ENCODE data around the gene RSU1. TPM values are rescaled to one million over a fixed set of nuclear protein-coding genes. Genes with fewer than 3 reads are reported as not detected.

The RSU1 gene
- total RNA-seq, 1 experiment from 2014 or later = 54.4 TPM

DNA sequence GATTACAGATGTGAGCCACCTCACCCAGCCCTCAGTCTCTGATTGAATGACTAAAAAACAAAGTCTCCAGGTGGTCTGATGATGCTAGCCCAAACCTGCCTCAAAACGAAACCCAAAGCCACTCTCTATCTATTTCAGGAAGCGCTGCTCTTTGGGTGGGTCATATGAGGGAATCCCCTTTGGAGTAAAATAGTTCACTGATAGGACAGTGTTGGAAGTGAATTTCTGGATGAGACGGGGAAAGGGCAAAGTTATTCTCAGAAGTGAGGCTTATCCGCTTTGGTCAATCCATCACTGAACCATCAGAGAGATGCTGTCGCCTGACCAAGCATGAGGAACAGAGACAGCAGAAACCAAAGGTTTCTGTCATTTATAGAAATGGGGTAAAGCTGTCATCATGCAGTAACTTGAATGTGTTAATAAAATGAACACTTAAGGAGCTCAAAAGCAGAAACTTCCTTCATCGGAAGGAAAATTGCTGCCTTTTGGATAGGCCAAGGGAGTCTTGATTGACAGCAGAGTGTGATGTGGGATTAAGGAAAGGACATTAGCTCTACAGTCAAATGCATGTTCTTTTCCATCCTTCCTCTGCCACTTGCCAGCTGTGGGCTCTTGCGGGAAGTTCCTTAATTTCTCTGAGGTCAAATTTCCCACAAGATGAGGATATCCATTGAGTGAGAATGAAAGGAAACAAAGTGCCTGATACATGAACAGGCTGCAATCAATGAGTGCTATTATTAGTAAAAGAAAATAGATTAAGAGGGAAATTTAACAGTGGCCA is 230.7 kb downstream of the RSU1 start:
- ChIA-PET CTCF (interaction anchor here (0.6 kb wide), 1 partner anchor 58 kb away, joined by 3 read pairs; no protein-coding TSS in a partner anchor), POLR2A (no interaction called here)
- BruUV-seq (replicated peaks) = no TSS peak
- intact Hi-C loops (cut with micrococcal nuclease) = no loop called here
- Mint-ChIP-seq H3K4me3 (ENCODE audit: unreplicated experiment) (no peak overlapping the region), H3K4me1 (ENCODE audit: insufficient read depth, unreplicated experiment) (no peaks in the 10 kb centered on the region), H3K27ac (ENCODE audit: low read depth, unreplicated experiment) (no peak overlapping the region), H3K27me3 (ENCODE audit: insufficient read depth, unreplicated experiment) (peaks cover 4% of the 10 kb centered on the region), H3K36me3 (ENCODE audit: insufficient read depth, unreplicated experiment) (peaks cover under 1% of the 10 kb centered on the region), H3K9me3 (ENCODE audit: unreplicated experiment) (no peaks in the 10 kb centered on the region)
- DNase-seq (ENCODE audit: unreplicated experiment) = no peak
- TF ChIP-seq, protein P1, sequence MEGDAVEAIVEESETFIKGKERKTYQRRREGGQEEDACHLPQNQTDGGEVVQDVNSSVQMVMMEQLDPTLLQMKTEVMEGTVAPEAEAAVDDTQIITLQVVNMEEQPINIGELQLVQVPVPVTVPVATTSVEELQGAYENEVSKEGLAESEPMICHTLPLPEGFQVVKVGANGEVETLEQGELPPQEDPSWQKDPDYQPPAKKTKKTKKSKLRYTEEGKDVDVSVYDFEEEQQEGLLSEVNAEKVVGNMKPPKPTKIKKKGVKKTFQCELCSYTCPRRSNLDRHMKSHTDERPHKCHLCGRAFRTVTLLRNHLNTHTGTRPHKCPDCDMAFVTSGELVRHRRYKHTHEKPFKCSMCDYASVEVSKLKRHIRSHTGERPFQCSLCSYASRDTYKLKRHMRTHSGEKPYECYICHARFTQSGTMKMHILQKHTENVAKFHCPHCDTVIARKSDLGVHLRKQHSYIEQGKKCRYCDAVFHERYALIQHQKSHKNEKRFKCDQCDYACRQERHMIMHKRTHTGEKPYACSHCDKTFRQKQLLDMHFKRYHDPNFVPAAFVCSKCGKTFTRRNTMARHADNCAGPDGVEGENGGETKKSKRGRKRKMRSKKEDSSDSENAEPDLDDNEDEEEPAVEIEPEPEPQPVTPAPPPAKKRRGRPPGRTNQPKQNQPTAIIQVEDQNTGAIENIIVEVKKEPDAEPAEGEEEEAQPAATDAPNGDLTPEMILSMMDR (IDR thresholded peaks at IDR 0.05; ENCODE audit: unreplicated experiment) = no peak

DNA sequence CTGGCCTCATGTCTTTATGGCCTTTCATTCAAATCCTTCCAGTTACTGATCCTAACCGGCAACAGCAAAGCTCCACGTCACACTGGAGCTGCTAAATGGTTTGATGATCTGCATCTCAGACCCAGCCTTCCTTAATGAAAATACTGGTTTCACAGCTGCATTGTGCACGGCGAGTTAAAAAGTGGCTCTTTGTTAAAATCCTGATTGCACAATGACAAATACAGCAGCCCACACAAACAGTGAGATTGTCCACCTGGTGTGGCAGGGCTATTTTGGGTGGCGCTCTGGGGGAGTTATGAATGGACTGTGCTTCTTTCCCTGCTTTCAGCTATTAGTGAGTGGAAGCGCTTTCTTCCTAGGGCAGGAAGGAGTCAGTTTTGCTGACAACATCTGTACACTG is 232.1 kb downstream of the RSU1 start:
- Mint-ChIP-seq H3K9me3 (ENCODE audit: unreplicated experiment) (no peaks in the 10 kb centered on the region), H3K4me3 (ENCODE audit: unreplicated experiment) (no peak overlapping the region), H3K27ac (ENCODE audit: low read depth, unreplicated experiment) (no peak overlapping the region), H3K36me3 (ENCODE audit: insufficient read depth, unreplicated experiment) (no peaks in the 10 kb centered on the region), H3K4me1 (ENCODE audit: insufficient read depth, unreplicated experiment) (no peaks in the 10 kb centered on the region), H3K27me3 (ENCODE audit: insufficient read depth, unreplicated experiment) (peaks cover 17% of the 10 kb centered on the region)
- CTCF ChIA-PET = interaction anchor here (0.6 kb wide), 1 partner anchor 66 kb away, joined by 5 read pairs; no protein-coding TSS in a partner anchor
- intact Hi-C loops (cut with micrococcal nuclease) = no loop called here
- TF ChIP-seq, protein P1 (IDR thresholded peaks at IDR 0.05; ENCODE audit: unreplicated experiment) = no peak
- no TSS peak for BruUV-seq (replicated peaks)
- DNase-seq (ENCODE audit: unreplicated experiment) = no peak
- POLR2A ChIA-PET = no interaction called here

DNA sequence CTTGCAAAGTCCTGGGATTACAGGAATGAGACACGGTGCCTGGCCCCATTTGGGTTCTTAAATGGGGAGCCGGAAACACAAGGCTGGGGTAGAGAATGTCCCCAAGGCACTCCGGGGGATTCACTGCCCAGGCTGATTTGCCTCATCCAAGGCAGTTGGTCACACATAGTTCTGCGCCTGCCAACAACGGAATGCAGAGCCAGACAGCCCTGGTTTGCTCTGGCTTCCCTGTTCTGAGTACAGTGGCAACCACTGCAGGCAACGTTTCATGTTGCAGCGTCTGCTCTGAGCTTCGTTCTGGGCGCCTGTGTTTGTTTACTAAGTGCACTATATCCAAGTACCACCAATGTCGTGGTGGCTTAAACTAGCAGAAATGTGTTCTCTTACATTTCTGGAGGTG is 233.8 kb downstream of the RSU1 start:
- TF ChIP-seq, protein P1 (IDR thresholded peaks at IDR 0.05; ENCODE audit: unreplicated experiment) = no peak
- H3K27ac Mint-ChIP-seq (ENCODE audit: low read depth, unreplicated experiment) = no peak overlapping the region
- no peak for DNase-seq (ENCODE audit: unreplicated experiment)
- no peaks in the 10 kb centered on the region for H3K9me3 Mint-ChIP-seq (ENCODE audit: unreplicated experiment)
- no peak overlapping the region for H3K4me3 Mint-ChIP-seq (ENCODE audit: unreplicated experiment)
- ChIA-PET POLR2A (no interaction called here), CTCF (no interaction called here)
- peaks cover 34% of the 10 kb centered on the region for H3K27me3 Mint-ChIP-seq (ENCODE audit: insufficient read depth, unreplicated experiment)
- no peaks in the 10 kb centered on the region for H3K4me1 Mint-ChIP-seq (ENCODE audit: insufficient read depth, unreplicated experiment)
- H3K36me3 Mint-ChIP-seq (ENCODE audit: insufficient read depth, unreplicated experiment) = peaks cover 11% of the 10 kb centered on the region
- intact Hi-C loops (cut with micrococcal nuclease) = no loop called here
- no TSS peak for BruUV-seq (replicated peaks)

DNA sequence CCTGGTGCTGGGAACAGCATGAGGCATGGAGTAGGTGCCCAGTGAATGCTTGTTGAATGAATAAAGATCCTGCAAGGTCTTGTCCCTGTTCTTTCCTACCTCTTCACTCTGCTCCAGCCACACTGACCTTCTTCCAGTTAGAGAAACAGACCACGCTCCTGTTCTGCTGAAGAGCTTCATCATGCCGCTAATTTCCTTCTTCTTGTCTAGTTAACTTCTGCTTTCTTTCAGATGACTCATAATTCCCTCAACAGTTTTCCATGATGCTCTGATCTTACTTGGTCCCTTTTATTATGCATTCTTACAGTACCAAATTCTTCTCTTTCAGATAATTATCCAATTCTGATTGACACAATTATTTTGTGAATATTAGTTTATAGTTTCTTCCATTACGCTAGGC is 236.0 kb downstream of the RSU1 start:
- no peak for DNase-seq (ENCODE audit: unreplicated experiment)
- H3K36me3 Mint-ChIP-seq (ENCODE audit: insufficient read depth, unreplicated experiment) = peaks cover 11% of the 10 kb centered on the region
- H3K27me3 Mint-ChIP-seq (ENCODE audit: insufficient read depth, unreplicated experiment) = peaks cover 44% of the 10 kb centered on the region
- intact Hi-C loops (cut with micrococcal nuclease) = no loop called here
- no TSS peak for BruUV-seq (replicated peaks)
- no peaks in the 10 kb centered on the region for H3K4me1 Mint-ChIP-seq (ENCODE audit: insufficient read depth, unreplicated experiment)
- TF ChIP-seq, protein P1 (IDR thresholded peaks at IDR 0.05; ENCODE audit: unreplicated experiment) = no peak
- POLR2A ChIA-PET = no interaction called here
- CTCF ChIA-PET = no interaction called here
- H3K27ac Mint-ChIP-seq (ENCODE audit: low read depth, unreplicated experiment) = no peak overlapping the region
- H3K4me3 Mint-ChIP-seq (ENCODE audit: unreplicated experiment) = no peak overlapping the region
- no peaks in the 10 kb centered on the region for H3K9me3 Mint-ChIP-seq (ENCODE audit: unreplicated experiment)
